NOMO-1 treated with dmso at 0.1 percent for 144 hours (cell line): ENCODE data around the gene FOXP1.

Source experiments
- DNase-seq: peaks from one replicate; lab custom pipeline; 2025; ENCODE audit not compliant: unreplicated experiment; lab: John Stamatoyannopoulos, UW

The FOXP1 gene

GRCh38 chr3:71120012-71120411, 463.5 kb downstream of the FOXP1 start:
- no peak for DNase-seq

GRCh38 chr3:71119171-71119570, 464.4 kb downstream of the FOXP1 start:
- DNase-seq: no peak

GRCh38 chr3:71118436-71118835, 465.1 kb downstream of the FOXP1 start:
- DNase-seq: no peak

GRCh38 chr3:71117572-71118247, 465.8 kb downstream of the FOXP1 start:
- DNase-seq: no peak

DNA sequence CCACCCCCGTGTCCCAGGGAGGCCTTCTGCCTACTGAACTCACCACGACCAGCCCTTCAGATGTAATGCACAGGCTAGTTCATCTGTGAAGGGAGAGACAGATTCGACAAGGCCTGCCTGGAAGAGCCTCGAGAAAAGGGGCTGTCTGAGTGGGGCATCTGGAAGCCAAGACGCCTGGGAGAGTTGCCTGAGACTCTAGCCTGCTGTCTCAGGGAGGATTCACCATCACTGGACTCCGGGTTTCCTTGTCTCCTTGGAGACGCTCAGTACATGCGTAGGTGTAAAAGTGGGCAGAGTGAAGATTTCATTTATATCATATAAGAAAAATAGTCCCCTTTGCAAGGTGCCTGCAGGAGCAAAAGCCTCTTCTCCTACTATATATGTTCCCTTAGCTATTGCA, 468.9 kb downstream of the FOXP1 start:
- DNase-seq: no peak

DNA sequence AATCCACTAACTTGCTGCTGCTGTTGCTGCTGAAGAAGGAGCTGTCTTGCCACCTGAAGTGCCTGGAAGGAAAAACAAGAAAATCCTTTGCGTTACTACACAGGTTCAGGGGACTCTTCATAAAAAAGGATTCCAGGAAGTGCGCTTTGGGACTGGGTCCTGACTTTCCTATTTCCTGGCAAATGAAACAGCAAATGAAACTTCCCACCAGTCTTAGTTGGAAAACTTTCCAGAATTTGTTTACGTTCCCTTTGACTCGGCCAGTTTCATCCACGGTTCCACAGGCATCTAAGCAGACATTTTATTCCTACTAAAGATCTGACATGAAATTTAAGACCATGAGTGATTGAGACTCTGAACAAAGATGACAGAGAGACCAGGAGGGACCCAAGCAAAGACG, 471.0 kb downstream of the FOXP1 start:
- DNase-seq: no peak

DNA sequence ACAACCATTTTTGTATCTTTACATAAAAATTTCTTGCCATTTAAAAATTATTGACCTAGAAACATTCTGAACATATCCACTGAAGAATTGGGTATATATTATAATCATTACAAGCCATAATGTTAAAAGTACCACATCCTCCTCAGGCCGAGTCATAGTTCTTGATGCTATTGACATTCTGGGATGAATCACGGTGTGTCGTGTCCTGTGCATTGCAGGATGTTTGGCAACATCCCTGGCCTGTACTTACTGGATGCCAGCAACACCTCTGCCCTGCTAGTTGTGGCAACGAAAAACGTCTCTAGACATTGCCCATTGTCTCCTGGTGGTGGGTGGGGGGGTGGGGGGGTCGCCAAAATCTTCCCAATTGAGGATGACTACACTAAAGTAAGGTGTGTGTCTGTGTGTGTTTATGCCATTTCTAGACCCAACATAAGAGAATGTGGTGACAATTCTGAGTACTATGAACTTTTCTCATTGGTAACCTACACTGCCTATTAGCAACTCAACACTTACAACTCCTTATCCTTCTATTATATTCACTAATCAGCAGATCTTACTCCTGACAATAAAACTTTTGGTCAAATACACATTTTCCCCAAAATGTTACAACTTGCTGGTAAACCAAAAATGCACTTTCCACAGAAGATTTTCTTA, 471.6 kb downstream of the FOXP1 start:
- no peak for DNase-seq

GRCh38 chr3:71110385-71111222, 472.9 kb downstream of the FOXP1 start:
- no peak for DNase-seq

- DNase-seq: no peak
Measured at GRCh38 chr3:71109977-71110285, 473.6 kb downstream of the FOXP1 start.

- DNase-seq: no peak
Measured at GRCh38 chr3:71109241-71109976, 474.1 kb downstream of the FOXP1 start.

GRCh38 chr3:71107926-71108325, 475.6 kb downstream of the FOXP1 start:
- DNase-seq: no peak

- DNase-seq: no peak
Measured at GRCh38 chr3:71104976-71105375, 478.6 kb downstream of the FOXP1 start.

GRCh38 chr3:71104556-71104955, 479.0 kb downstream of the FOXP1 start:
- no peak for DNase-seq

DNA sequence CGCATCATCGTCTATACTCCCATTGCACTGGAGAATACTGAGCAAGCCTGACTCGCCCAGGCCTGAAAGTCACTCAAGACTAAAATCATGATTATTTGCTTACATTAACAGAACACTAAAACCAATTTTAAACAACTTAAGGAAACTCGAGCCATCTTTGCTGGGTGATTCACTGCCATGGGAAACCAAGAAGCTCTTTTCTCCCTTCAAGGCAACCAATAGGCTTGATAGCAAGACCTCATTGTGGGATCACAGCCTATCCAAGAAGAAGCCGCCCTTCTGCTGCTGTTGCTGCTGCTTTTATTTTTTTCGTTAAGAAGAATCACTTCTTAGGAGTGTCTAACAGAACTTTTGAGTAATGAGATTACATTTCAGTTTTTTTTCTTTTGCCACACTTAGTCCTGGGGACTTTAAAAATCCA, 479.4 kb downstream of the FOXP1 start:
- DNase-seq: no peak

GRCh38 chr3:71103430-71103921, 480.1 kb downstream of the FOXP1 start:
- no peak for DNase-seq

- no peak for DNase-seq
Measured at GRCh38 chr3:71102111-71102983, 481.2 kb downstream of the FOXP1 start.

DNA sequence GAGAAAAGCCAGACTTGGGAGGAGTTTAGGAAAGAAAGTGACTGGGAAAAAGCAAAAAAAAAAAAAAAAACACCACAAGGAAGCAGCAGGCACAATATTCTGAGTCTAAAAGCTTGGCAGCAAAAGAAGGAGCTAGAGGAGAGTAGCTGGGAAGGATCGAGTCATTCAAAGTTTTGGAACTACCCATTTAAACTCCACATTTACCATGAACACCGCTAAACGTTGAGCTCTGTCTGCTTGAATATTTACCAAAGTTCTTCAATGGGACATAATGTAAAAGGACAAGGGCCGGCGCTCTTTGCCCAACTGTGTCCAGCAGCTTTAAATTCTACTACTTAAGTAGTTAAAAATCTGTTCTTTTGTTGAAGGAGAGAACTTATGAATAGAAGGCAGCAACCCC, 481.9 kb downstream of the FOXP1 start:
- DNase-seq: no peak

DNA sequence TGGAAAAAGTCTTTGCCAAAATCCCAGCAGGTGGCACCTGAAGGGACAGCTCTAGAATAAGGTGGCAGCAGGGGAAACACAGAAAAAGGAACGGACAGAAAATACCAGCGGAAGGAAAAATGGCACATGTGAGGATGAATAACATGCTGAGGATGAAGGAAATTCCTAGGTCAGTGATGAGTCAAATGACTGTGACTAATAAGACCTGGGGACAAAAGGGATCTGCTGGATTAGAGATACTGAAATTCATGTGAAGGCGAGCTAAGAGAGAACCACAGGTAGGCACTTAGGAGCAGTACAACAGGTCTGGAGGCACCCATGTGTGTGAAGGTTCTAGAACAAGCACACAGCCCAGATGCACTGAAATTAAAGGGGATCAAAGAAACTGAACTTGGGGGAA, 482.5 kb downstream of the FOXP1 start:
- no peak for DNase-seq

- DNase-seq: no peak
Measured at GRCh38 chr3:71099997-71100719, 483.4 kb downstream of the FOXP1 start.

GRCh38 chr3:71097557-71097956, 486.0 kb downstream of the FOXP1 start:
- no peak for DNase-seq
